ENCODE data around the gene DCBLD1.

The DCBLD1 gene

GRCh38 chr6:117463762-117464665 is 18.5 kb upstream of the DCBLD1 start:
- Histone ChIP-seq H3K27me3 (ENCODE audit: insufficient read depth, low read length) (no peaks in the 10 kb centered on the region), H2AFZ (ENCODE audit: low read length) (no peak overlapping the region), H3K27ac (ENCODE audit: low read depth, low read length, poor library complexity, severe bottlenecking) (no peak overlapping the region), H3F3A (ENCODE audit: insufficient read depth, low read length) (no peaks in the 10 kb centered on the region), H4K20me1 (ENCODE audit: insufficient read depth, low read length) (no peaks in the 10 kb centered on the region), H3K4me2 (ENCODE audit: low read length) (no peak overlapping the region), H3K4me1 (ENCODE audit: insufficient read depth, low read length, severe bottlenecking) (no peaks in the 10 kb centered on the region), H3K4me3 (ENCODE audit: low read depth, low read length, poor library complexity, severe bottlenecking) (no peak overlapping the region), H3K9me2 (ENCODE audit: low read depth, low read length) (no peaks in the 10 kb centered on the region), H3K79me2 (ENCODE audit: insufficient read depth, low read length) (no peaks in the 10 kb centered on the region), H3K9ac (ENCODE audit: low read length) (no peak overlapping the region), H3K9me3 (ENCODE audit: low read length) (no peaks in the 10 kb centered on the region), H3K36me3 (ENCODE audit: insufficient read depth, low read length) (no peaks in the 10 kb centered on the region)
- TF ChIP-seq, protein P1, sequence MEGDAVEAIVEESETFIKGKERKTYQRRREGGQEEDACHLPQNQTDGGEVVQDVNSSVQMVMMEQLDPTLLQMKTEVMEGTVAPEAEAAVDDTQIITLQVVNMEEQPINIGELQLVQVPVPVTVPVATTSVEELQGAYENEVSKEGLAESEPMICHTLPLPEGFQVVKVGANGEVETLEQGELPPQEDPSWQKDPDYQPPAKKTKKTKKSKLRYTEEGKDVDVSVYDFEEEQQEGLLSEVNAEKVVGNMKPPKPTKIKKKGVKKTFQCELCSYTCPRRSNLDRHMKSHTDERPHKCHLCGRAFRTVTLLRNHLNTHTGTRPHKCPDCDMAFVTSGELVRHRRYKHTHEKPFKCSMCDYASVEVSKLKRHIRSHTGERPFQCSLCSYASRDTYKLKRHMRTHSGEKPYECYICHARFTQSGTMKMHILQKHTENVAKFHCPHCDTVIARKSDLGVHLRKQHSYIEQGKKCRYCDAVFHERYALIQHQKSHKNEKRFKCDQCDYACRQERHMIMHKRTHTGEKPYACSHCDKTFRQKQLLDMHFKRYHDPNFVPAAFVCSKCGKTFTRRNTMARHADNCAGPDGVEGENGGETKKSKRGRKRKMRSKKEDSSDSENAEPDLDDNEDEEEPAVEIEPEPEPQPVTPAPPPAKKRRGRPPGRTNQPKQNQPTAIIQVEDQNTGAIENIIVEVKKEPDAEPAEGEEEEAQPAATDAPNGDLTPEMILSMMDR (IDR thresholded peaks at IDR 0.05; ENCODE audit: low read length): no peak
- TF ChIP-seq EZH2 (IDR thresholded peaks at IDR 0.05; ENCODE audit: borderline replicate concordance, low read length): no peak

DNA sequence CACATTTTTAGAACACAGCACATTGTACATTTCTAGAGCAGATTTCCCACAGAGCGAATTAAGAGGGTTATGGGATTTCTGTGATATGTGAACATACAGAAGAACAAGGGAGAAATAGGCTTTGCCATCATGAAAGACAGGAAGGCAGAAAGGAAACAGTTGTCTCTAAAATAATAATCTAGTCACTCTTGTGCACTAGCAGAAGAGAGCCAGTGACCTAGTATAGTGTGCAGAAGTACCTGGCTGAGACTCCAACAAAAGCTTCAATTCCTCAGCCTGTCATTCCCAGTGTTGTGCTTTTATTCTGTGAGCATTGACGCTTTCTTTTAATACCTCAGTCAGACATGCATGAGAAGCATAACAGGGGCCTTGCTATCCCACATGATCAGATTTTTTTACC is 17.8 kb upstream of the DCBLD1 start:
- H3K4me2 ChIP-seq (ENCODE audit: low read length): no peak overlapping the region
- no peaks in the 10 kb centered on the region for H3K27me3 ChIP-seq (ENCODE audit: insufficient read depth, low read length)
- H2AFZ ChIP-seq (ENCODE audit: low read length): no peak overlapping the region
- no peak overlapping the region for H3K27ac ChIP-seq (ENCODE audit: low read depth, low read length, poor library complexity, severe bottlenecking)
- no peaks in the 10 kb centered on the region for H3F3A ChIP-seq (ENCODE audit: insufficient read depth, low read length)
- H3K9ac ChIP-seq (ENCODE audit: low read length): no peak overlapping the region
- no peaks in the 10 kb centered on the region for H3K9me2 ChIP-seq (ENCODE audit: low read depth, low read length)
- no peak overlapping the region for H3K4me3 ChIP-seq (ENCODE audit: low read depth, low read length, poor library complexity, severe bottlenecking)
- no peaks in the 10 kb centered on the region for H4K20me1 ChIP-seq (ENCODE audit: insufficient read depth, low read length)
- no peaks in the 10 kb centered on the region for H3K4me1 ChIP-seq (ENCODE audit: insufficient read depth, low read length, severe bottlenecking)
- H3K79me2 ChIP-seq (ENCODE audit: insufficient read depth, low read length): no peaks in the 10 kb centered on the region
- TF ChIP-seq EZH2 (IDR thresholded peaks at IDR 0.05; ENCODE audit: borderline replicate concordance, low read length): no peak
- TF ChIP-seq, protein P1 (IDR thresholded peaks at IDR 0.05; ENCODE audit: low read length): no peak
- H3K36me3 ChIP-seq (ENCODE audit: insufficient read depth, low read length): no peaks in the 10 kb centered on the region
- H3K9me3 ChIP-seq (ENCODE audit: low read length): no peaks in the 10 kb centered on the region

DNA sequence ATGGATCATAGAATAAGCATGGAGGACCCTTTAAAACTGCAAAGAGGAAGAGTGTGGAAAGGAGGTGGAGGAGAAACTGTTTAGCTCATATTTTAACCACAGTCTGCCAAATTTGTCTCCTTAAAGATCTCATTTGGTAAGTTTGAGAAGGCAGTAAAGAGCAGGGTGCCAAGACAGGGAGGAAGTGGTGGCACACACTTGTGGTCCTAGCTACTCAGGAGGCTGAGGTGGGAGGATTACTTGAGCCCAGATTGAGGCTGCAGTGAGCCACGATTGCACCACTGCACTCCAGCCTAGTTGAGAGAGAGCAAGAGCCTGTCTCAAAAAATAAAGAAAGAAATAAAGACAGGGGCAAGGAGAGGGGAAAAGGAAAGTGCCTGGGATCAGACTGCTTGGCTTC is 16.8 kb upstream of the DCBLD1 start:
- H3K4me1 ChIP-seq (ENCODE audit: insufficient read depth, low read length, severe bottlenecking): no peaks in the 10 kb centered on the region
- H3K27ac ChIP-seq (ENCODE audit: low read depth, low read length, poor library complexity, severe bottlenecking): no peak overlapping the region

More for the DNA sequence above, 16.8 kb upstream of the DCBLD1 start:
- Histone ChIP-seq H3K9me3 (ENCODE audit: low read length) (no peaks in the 10 kb centered on the region), H3K4me3 (ENCODE audit: low read depth, low read length, poor library complexity, severe bottlenecking) (no peak overlapping the region), H3F3A (ENCODE audit: insufficient read depth, low read length) (no peaks in the 10 kb centered on the region), H3K36me3 (ENCODE audit: insufficient read depth, low read length) (no peaks in the 10 kb centered on the region), H3K79me2 (ENCODE audit: insufficient read depth, low read length) (no peaks in the 10 kb centered on the region), H4K20me1 (ENCODE audit: insufficient read depth, low read length) (no peaks in the 10 kb centered on the region), H3K27me3 (ENCODE audit: insufficient read depth, low read length) (no peaks in the 10 kb centered on the region), H3K4me2 (ENCODE audit: low read length) (no peak overlapping the region), H2AFZ (ENCODE audit: low read length) (no peak overlapping the region), H3K9ac (ENCODE audit: low read length) (no peak overlapping the region), H3K9me2 (ENCODE audit: low read depth, low read length) (no peaks in the 10 kb centered on the region)
- TF ChIP-seq, protein P1 (IDR thresholded peaks at IDR 0.05; ENCODE audit: low read length): no peak
- no peak for TF ChIP-seq EZH2 (IDR thresholded peaks at IDR 0.05; ENCODE audit: borderline replicate concordance, low read length)

Data from OCI-LY1 (cell line).